GM18517 (cell line): ENCODE data around the gene ANAPC7.
"Not testable (repeated sequence)": the region's sequence is repeated elsewhere in the genome, so short reads cannot be mapped to it uniquely, and the experiment has no call there.

ENCODE experiments used
- ATAC-seq: cut with Tn5 transposase; IDR thresholded peaks from one replicate; pipeline ENCODE4 v1.9.1; 2021; ENCODE audit warnings: mild to moderate bottlenecking, moderate library complexity; ENCODE audit not compliant: unreplicated experiment

Gene ANAPC7

GRCh38 chr12:110373962-110374611, 29.4 kb downstream of the ANAPC7 start:
- ATAC-seq = no peak

DNA sequence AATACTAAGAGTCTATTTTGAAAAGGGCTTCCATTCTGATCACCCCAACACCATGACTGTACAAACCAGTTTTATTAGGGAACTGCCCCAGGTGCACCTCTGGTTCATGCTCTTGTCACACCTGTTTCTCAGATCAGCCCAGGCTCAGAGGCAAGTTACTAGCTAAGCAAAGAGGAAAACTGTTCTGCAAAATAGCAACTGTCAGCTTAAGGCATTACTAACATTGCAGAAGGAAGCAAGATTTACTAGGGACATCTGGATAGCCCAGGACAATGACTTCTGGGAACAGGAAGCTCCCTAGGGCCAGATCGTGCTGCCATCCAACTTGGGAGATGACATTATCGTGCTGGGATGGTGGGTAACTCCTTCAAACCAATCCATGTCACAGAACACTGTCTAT, 30.1 kb downstream of the ANAPC7 start:
- no peak for ATAC-seq

DNA sequence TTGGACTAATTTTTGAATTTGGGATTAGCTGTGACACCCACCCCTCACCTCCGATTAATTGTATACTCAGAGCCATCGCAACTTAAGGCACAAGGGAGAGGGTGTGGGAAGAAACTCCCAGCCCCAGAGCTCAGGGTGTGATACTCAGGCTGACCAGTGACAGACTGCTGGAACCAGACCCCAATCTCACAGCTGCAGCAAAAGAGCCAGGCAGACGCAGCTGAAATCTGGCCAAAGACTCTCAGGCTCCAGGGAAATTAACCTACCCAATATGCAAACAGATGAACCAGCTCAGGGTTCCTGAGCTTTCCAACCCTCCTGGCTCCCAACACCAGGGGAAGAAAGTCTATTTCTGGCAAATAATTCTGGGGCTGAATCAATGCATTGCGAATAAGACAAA, 30.5 kb downstream of the ANAPC7 start:
- no peak for ATAC-seq

GRCh38 chr12:110372056-110372425, 31.5 kb downstream of the ANAPC7 start:
- ATAC-seq = no peak

GRCh38 chr12:110371408-110372055, 32.0 kb downstream of the ANAPC7 start:
- ATAC-seq = peak; percentile 66

- ATAC-seq = no peak
Observed at GRCh38 chr12:110370732-110371231, 32.7 kb downstream of the ANAPC7 start.

- ATAC-seq = no peak
Observed at GRCh38 chr12:110369992-110370391, 33.5 kb downstream of the ANAPC7 start.

DNA sequence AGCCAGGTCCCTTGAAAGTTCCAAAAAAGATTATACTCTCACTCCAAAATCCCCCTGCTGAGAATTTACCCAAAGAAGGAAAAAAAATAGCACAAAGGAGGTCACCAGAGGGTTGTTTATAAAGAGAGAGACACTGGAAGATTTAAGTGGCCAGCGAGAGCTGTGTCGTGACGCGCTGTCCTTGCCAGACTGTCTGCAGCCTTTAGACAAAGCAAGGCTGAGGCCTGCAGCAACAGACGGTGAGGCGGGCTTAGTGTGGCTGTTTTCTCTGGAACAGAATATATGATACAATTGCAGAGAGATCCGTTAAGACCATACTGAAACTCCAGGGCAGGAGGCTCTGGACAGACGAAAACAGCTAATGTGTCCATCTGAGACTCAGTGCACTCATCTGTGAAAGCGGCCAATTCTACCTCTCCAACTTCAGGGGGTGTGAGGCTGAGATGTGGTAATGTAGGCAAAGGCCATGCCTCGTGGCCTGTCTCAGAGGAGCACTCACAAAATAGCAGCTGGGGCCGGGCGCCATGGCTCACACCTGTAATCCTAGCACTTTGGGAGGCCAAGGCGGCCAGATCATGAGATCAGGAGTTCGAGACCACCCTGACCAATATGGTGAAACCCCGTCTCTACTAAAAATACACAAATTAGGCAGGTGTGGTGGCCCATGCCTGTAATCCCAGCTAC, 36.2 kb downstream of the ANAPC7 start:
- no peak for ATAC-seq

DNA sequence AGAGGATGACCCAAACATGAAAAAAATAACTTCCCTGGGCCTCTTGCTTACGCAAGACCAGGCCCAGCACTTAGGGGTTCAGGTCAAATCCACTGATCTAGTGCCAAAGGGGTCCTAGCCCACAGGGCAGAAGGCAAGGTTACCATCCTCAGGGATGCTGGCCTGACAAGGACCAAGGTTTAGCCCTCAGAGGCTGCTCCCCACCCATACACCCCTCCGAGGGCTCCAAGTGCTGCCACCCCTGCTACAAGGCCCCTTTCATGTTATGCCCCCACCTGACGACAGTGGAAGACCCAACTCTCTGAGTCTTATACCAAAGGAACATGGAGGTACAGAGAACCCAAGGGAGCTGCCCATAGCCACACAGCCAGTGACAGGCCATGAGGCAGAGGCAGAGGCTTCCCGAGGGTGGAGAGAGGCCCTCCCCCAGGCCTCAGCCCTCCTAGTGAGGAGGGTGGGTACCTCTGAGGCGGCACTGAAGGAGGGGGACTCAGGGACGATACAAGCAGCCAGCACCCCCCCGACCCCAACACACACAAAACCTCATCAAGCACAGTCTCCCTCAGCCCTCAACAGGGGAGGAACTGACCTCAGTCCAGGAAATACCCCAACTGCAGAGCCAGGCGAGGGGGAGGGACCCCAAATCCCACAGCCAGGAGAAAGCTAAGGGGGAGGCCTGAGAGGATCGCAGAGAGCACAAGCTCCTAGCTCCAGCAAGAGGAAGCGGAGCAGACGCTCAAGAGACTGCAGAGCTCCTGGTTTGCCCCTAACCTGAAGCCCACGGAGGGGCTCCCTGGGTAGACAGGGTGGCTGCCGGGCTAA, 37.0 kb downstream of the ANAPC7 start:
- ATAC-seq = no peak

DNA sequence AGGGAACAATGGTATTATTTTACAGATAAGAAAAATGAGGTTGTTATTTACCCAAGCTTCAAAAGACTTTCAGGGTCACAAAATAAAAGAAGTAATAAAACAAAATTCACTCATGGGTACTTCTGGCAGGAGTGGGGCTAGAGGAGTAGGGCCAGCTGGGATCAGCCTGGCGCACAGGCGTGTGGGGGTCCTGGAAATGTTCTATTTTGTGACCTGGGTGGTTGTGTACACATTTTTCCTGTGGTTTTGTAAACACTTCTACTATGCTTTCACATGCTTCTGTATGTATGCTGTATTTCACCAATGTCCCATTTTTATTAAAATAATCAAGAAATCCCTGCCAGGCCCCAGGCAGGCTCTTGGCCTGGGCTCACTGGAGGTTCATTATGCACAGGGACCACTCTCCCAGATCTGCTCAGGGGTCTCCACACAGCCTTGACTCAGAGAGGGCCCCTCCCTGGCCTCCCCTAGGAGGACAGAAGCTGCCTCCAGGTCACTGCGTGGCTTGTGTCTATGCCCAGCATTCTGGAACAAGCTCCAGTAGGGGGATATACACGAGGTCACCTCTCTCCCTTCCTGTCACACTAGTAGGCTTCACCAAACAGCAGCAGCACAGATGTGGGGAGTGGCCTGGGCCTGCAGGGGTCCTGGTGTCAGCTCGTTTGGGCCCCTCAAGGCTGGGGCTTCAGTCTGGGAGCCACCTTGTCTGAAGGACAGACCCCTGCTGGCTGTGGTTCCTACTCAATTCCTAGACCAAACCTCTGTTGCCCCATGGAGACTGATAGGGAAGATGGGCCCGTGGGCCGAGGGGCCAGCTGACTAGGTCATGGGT, 37.8 kb downstream of the ANAPC7 start:
- ATAC-seq = no peak

- ATAC-seq = no peak
Observed at GRCh38 chr12:110361216-110361615, 42.3 kb downstream of the ANAPC7 start.

- ATAC-seq = not testable (repeated sequence)
Observed at GRCh38 chr12:110358384-110359097, 45.0 kb downstream of the ANAPC7 start.

DNA sequence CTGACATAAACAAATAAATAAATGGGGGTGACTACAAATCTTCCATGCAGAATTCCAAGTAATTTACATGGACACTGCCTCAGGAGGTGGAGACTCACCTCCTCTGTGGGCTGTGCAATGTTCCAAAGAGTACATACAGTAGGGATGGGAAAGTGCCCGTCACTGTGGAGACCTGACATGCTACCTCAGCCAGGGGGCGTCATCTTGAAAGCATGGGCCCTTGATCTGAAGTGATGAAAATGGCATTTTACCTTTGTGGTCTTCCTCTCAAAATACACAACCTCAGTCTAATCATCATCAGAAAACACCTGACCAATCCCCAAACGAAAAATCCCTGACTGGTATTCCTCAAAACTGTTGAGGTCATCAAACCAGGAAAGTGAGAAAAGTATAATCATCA, 48.4 kb downstream of the ANAPC7 start:
- no peak for ATAC-seq

GRCh38 chr12:110354172-110354780, 49.2 kb downstream of the ANAPC7 start:
- no peak for ATAC-seq

DNA sequence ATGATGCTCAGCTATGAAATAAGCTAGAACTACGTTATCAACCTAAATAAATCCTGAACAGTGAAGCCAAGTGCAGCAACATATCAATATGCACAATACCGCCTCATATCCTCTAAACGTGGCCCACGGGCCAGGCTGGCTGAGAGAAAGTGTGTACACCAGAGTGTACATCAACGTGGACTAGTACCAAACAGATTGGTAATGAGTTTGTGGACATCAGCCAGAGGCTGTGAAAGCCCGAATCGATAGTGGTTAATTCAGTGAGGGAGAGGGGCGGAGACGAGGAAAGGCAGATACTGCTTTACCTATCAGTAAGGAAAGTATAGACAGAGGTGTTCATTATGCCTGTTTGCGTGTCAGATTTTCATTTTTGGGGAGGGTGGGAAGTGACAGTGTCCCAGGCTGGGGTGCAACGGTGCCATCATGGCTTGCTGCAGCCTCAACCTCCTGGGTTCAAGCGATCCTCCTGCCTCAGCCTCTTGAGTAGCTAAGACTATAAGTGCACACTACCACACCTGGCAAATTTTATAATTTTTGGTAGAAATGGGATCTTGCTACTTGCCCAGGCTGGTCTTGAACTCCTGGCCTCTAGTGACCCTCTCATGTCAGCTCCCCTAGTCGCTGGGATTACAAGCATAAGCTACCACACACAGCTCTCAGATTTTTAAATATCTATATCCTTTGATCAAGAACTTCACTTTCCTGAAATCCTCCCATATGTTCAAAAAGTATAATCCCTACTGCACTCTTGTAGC, 50.1 kb downstream of the ANAPC7 start:
- ATAC-seq = no peak

- ATAC-seq = no peak
Observed at GRCh38 chr12:110352401-110352800, 51.1 kb downstream of the ANAPC7 start.

GRCh38 chr12:110351119-110351518, 52.4 kb downstream of the ANAPC7 start:
- no peak for ATAC-seq

- ATAC-seq = no peak
Observed at GRCh38 chr12:110349514-110350151, 53.9 kb downstream of the ANAPC7 start.
